KG1 (cell line): ENCODE data around the gene PLCH2.
A peak's percentile ranks its signal among the peaks of the same experiment; 100 is the strongest.

Experiments
- DNase-seq: peaks from one replicate; lab custom pipeline; 2025; lab: John Stamatoyannopoulos, UW

Gene PLCH2

DNA sequence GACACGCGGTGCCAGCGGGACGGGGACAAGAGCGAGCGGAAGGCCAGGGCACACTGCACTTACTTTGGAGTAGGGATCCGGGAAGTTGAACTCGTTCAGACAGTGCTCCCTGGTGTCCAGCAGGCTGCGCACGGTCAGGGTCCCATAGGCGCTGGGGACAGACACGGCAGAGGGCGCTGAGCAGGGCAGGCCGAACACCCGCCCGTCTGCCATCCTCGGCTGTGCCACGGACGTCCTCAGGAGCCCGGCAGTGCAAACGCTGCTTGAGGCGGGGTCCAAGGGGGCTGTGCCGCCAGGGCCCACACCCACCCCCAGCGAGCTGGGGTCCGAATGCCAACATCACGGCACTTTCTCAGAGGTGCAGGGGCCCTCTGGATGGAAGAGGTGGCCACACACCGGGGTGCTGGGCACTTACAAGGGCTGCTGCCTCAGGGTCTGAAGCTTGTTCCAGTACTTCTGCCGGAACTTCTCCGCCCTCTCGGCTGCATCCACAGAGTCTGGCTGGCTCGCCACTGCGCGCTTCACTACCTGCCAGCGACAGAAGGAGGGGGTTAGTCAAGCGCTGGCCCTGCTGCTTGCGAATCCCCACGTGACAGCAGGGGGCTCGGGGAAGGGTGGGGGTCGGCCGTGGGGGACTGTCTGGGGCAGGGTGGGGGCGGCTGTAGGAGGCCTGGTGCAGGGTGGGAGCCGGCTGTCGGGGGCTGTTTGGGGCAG, 38.0 kb downstream of the PLCH2 start:
- DNase-seq, result no peak

DNA sequence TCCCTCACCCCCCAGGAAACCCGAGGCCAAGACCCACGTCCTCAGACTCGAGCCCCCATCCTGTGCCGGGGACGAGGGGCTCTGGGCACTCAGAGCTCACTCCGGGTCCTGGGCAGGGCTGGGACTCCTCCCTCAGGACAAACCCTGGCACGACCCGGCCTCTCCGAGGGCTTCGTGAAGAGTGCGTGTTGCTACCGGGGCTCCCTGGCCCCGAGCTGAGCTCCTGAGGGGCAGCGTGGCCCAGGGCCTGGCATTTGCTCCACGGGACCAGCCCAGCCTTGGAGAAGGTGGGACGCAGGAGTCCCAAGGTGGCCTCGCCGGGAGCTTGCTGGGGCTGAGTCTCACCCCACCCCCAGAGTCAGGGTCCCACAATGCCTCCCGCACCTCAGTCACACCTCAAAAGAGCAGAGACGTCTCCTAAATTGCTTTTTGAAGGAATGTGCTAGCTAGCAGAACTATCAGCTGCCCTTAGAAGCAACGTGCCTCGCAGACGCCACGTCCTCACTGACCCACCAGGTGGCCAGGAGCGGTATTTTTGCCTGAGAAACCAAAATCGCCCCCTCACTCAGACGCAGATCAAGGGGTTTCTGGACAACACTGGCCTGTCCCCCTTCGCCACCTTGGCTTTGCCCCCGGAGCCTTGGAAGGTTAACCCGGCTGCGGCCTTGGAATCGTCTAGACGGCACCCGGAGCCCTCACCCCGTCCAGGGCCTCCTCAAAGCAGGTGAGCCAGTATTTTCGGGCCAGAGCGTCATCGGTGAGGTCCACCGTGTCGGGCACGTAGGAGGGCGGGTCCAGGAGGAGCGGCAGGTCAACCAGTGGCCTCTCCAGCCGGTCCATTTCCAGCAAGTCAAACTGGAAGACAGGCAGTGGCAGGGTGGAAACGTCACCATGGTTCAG, 39.0 kb downstream of the PLCH2 start:
- DNase-seq, result no peak

- no peak for DNase-seq
Observed at GRCh38 chr1:2515763-2516080, 39.6 kb downstream of the PLCH2 start.

DNA sequence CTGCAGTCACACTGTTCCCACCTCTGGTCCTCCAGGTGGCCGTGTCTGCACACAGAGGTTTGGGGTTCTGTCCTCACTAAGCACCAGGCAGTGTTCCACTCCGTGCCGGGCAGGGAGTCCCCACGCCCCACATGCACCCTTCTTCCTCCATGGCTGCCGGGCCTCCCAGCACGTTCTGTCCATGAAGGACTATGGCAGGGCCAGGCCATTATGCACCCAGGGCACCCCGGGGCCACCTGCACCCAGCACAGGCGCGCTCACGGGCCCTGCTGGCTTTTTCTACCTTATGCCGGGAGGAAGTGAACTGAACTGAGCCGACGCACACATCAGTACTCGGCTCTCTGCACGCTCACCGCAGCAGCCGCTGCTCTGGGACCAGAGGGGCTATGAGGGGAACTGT, 40.0 kb downstream of the PLCH2 start:
- DNase-seq, result no peak

DNA sequence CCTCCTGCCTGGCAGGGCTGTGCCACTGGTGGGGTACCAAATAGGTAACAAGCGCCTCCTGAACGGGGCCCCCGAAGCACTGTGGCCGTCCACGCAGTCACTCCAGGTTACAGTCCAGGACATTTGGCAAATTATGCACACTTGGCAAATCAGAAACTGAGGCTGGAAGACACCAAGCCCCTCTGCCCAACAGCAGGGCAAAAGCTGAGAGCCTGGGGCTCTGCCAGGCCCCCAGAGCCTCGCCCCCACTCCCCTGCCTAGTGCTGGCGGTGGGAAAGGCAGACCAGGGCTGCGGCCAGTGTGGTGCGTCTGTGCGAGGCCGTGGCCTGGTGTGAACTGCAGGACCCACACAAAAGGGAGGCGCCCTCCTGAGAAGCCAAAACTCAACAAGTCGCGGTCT, 40.9 kb downstream of the PLCH2 start:
- no peak for DNase-seq

GRCh38 chr1:2517966-2518365, 41.9 kb downstream of the PLCH2 start:
- no peak for DNase-seq

DNA sequence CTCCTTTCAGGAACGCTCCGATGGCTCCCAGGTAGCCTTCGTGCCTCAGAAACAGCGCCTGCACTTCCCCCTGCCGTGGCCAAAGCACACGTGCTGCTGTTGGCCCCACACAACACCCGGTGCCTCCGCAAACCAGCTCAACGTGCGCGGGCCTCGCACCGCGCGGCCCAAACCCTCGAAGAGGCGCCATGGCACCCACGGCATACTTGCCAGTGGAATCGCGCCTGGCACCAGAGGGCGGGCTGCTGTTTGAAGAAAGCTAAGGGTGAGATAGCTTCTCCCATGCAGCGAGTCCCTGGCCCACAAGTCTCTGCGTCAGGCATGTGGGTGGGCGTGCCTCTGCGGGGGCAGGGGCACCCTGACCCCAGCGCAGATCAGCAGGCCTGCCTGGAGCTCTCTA, 42.4 kb downstream of the PLCH2 start:
- DNase-seq, result no peak

- DNase-seq, result no peak
Observed at GRCh38 chr1:2519029-2519685, 43.1 kb downstream of the PLCH2 start.

DNA sequence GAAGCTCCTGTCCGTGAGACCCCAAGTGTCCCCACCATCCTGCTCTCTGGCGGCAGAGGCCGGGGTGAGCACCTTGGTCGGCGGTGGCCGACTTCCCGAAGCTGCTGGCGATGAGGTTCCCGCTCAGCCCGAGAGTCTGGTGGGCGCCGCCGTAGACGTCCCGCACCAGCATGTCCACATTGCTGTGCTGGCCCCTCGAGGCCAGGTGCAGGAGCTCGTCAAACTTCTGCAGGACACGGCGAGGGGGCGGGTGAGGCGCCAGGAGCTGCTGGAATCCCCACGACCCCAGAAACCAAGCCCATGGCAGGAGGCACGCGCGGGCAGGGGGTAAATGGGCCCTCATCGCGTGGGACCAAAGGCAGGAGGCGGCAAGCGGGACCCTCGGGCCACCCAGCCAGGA, 43.6 kb downstream of the PLCH2 start:
- DNase-seq, result no peak

GRCh38 chr1:2520206-2520605, 44.1 kb downstream of the PLCH2 start:
- DNase-seq, result no peak

DNA sequence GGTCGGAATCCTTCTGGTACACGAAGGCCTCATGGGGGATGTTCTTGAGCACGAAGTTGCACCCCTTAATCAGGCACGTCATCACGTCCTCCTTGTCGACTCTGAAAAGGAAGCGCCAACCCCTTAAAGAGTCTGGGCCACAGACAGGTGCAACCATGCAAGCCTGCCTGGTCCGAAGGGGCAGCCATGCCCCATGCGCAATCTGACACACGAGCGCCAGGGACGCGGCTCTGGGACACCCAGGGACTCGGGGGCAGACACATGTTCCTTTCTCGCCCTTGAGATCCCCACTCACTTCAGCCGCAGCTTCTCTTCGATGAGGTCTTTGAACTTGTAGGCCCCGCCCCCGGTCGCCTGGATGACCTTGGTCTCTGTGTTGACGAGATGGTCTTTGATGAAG, 44.7 kb downstream of the PLCH2 start:
- no peak for DNase-seq

DNA sequence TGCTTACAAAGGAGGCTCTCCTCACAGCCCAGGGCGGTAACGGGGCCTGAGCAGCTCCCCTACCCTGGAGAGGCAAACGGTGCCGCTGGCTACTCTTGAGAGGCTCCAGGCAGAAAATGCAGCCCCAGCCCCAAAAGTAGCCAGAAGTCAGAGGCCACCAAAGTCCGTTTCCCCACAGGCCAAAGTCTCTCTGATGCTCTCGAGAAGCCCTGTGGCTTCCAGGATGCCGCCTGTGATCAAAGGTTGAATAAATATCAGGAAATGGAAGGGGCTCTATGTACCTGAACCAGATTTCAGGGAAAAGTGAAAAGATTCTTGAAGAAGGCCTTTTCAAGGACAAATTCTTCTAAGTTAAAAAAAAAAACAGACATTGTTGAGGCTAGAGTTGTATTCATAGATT, 46.1 kb downstream of the PLCH2 start:
- no peak for DNase-seq

DNA sequence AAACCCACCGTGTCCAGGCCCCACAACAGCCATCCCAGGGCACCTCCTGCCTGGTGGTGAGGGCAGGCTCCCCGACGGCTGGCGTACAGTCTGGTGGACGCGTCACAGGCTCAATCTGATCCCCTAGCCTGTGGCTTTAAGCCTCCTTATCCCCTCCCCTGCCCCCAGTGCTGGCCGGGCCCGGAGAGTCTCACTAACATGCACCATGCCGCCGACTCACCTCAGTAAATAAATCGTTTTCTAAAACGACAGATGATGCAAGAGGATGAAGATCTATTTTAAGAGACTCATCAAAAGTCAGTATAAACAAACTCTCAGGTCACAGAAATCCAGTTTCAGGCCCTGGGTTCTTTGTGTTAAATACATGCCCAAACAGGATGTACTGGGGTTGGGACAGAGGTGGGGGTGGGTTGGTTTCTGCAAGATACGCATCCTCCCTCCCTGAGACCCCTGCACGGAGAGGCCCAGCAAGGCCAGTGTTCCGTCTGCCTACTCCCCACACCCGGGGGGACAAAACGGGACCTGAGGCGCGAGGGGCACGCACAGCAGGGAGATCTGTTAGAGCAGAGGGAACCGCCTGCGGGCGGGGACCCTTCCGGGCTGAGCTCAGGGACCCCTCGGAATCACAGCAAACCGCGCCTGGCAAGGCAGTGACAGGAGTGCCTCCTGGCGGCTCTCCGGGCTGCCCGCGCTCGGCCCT, 47.3 kb downstream of the PLCH2 start:
- no peak for DNase-seq

DNA sequence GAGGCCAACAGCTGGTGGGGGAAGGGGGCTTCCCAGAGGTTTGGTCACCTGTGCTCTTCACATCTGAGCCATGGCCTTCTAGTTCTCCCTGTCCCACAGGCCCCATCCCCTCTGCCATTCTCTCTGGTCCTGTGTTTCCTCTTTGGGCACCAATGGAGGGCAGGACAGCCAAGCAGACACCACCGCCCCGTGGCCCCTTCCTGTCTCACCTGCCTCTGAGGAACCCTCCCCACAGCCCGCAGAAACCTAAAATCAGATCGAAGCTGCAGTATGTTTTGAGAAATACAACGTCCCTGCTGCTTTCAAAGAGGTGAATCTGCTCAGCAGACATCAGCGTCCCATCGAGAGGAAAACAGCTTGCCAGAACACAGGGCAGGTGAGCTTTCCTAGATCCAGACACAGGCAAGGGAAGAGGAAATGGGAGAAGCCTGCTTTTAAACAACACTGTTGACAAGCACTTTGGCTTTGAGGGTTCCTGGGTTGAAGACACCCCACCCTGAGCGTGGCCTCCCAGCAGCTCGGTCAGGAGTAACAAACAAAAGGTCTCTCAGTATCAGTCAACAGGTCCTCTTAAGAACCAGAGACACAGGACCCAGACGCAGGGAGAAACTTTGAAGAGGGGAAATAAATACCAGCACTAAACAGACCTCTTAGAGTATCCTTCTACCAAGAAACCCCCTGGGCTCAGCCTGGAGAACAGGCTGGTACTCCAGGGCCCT, 48.0 kb downstream of the PLCH2 start:
- DNase-seq, result no peak

DNA sequence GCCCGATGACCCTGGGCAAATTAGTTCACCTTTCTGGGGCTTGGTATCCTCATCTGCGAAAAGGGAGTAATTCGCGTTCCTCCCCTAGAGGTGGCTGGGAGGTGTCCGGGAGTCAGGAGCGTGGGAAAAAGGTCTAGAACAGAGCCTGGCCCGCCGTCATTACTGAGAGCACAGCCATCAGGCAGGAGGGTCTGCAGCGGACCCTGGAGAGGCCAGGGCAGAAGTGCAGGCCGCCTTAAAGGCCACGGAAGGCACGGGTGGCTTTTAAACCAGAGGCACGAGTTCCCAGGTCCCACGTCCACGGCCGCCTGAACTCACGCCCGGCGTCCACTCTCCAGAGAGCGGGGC, 49.5 kb downstream of the PLCH2 start:
- no peak for DNase-seq

DNA sequence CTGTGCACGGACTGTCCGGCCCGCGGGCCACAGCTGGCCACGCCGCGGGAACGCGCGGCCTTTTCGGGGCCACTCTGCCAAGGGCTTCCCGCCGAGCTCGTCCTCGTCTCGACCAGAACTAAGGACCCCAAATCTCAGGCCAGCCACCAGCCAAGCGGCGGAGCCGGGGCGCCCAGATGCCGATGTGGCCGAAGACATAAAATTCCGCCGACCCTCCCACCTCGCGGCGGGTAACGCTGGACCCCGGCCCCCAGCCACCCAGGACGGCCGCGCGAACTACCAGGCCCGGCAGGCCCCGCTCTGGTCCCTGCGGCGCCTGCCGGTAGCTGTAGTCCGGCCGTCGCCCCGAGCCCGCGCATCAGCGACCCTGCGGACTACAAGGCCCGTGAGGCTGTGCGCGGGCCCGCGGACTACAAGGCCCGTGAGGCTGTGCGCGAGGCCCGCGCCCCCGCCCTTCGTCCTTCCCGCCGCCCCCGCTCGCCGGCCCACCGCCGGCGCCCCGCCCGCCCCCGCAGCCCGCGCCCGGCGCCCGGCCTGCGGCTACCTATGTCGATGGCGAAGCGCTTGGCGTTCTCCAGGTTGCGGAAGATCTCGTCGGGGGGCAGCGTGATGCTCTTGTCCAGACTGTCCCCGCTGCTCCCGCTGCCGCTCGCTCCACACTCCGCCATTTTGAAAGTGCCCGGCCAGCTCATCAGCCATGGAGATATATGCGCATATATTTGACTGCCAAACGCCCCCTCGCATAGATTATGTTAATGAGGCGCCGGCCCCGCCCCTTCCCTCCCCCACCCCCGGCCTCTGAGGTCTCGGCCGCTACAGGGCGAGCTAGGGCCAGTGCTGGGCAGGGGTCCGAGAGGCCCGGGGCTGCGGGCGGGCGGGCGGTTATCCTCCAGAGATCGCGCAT, 50.1 kb downstream of the PLCH2 start, which contains the start of gene PANK4:
TSS of gene PANK4 (minus strand) at position 677 of the 904 bp plus-strand sequence. CDS start at position 668, 9 bp downstream.
- peak; percentile 73 for DNase-seq

- DNase-seq, result no peak
Observed at GRCh38 chr1:2526824-2527555, 50.9 kb downstream of the PLCH2 start.

DNA sequence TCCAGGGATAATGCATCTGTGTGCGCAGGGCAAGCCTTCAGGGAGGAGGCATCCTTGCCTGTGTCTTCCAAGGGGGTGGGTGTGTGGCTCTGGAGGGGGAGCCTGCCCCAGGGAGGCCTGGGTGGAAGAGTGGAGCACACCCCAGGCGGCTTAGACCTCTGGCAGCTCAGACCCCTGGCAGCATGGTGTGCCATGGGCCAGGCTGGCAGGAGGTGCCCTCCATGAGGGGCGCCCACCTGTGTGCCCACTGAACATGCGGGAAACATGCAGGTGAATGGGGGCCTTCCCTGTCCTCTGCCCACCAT, 51.4 kb downstream of the PLCH2 start:
- DNase-seq, result no peak

DNA sequence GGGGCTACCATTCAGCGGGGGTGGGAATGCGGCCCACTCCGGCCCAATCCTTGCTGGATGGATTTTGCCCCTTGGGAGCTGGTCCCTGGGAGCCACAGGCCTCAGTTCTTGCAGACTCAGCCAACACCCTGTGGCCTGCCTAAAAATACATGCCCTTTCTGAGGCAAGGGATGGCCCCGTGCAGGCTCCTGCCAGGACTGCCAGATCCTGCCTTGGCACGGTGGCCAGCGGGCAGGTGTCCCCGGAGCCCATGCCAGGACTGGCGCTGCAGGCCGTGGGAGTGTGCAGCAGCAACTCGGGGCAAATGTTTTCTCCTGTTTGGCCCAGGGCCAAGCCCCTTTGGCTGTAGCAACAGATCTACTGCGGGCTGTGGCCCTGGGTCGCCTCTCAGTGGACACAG, 51.9 kb downstream of the PLCH2 start:
- DNase-seq, result no peak

DNA sequence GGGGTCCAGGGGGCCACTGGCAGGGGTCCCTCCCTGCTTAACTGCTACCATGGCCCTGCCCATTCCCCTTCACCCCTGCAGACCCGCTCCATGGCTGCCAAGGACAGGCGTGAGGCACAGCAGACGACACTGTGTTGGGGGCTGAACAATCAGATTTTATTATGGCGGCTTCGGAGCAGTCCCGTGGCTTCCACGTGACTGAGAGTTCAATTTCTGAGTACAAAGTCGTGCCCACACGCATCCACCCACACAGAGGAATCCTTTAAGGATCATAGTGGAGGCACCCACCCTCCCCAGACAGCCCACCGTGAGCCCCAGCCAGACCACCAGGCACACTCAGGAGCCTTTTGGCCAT, 52.5 kb downstream of the PLCH2 start:
- no peak for DNase-seq
